SK-N-SH treated with all-trans-retinoic acid at 6 μM for 48 hours (cell line): Measurements from ENCODE around the gene TTC13.

Experiments
- CSDC2 ChIP-seq: fragments of 250-450 bp; sonication (Bioruptor Pico); IDR thresholded peaks from 2 replicates; pipeline ENCODE4 v1.5.0; 2020; ENCODE audit warnings: mild to moderate bottlenecking, moderate library complexity
- ZFP3 ChIP-seq: fragments of 250-450 bp; sonication (Bioruptor Pico); IDR thresholded peaks from 2 replicates; pipeline ENCODE4 v1.5.0; 2020; ENCODE audit warnings: mild to moderate bottlenecking, moderate library complexity
- ZNF8 ChIP-seq: fragments of 450-650 bp; formaldehyde crosslinking; IDR thresholded peaks from 2 replicates; pipeline ENCODE4 v1.5.0; 2020; ENCODE audit warnings: mild to moderate bottlenecking, moderate library complexity
- TF ChIP-seq, protein P1 (sequence below): fragments of 250-450 bp; sonication (Bioruptor Pico); IDR thresholded peaks from 2 replicates; pipeline ENCODE4 v1.8.0; 2020; ENCODE audit warnings: mild to moderate bottlenecking, moderate library complexity, borderline replicate concordance

The TTC13 gene

DNA sequence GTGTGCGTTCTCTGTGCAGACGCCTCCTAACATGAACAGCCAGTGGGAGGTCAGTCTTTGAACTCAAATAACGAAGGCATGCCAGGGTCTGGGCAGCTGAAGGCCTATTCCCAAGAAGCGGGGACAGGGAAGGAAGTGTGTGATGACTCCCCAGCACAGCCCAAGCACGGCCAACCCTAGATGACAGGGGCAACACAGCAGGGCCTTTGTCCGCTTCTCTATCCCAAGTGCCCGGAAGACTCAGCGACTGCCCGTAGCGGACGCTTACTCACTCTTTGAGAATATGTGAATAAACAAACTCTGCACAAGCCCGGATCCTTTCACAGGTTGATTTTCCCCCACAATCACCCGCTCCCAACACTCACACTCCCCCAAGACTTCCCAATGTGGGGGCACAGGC, 121.6 kb downstream of the TTC13 start (continued):
- TF ChIP-seq, protein P1, sequence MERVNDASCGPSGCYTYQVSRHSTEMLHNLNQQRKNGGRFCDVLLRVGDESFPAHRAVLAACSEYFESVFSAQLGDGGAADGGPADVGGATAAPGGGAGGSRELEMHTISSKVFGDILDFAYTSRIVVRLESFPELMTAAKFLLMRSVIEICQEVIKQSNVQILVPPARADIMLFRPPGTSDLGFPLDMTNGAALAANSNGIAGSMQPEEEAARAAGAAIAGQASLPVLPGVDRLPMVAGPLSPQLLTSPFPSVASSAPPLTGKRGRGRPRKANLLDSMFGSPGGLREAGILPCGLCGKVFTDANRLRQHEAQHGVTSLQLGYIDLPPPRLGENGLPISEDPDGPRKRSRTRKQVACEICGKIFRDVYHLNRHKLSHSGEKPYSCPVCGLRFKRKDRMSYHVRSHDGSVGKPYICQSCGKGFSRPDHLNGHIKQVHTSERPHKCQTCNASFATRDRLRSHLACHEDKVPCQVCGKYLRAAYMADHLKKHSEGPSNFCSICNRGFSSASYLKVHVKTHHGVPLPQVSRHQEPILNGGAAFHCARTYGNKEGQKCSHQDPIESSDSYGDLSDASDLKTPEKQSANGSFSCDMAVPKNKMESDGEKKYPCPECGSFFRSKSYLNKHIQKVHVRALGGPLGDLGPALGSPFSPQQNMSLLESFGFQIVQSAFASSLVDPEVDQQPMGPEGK (CRISPR knock-in tag), result no peak
- TF ChIP-seq ZNF8 (no peak), ZFP3 (CRISPR knock-in tag) (no peak), CSDC2 (CRISPR knock-in tag) (no peak)
